ENCODE results near the gene KCNH8.

GRCh38 chr3:19432669-19433068, 284.4 kb downstream of the KCNH8 start:
- TF ChIP-seq JUND (IDR thresholded peaks at IDR 0.05) (no peak), SIN3A (IDR thresholded peaks at IDR 0.05; ENCODE audit: low read depth) (no peak), MAX (IDR thresholded peaks at IDR 0.05) (no peak), CTCF (IDR thresholded peaks at IDR 0.05 in 2 of 3, conservative IDR thresholded peaks at IDR 0.05 in 1 of 3; ENCODE audit: borderline replicate concordance in 1 of 3, insufficient read depth in 1 of 3, low read depth in 2 of 3, low read length in 2 of 3) (no peak), TCF7L2 (IDR thresholded peaks at IDR 0.05; ENCODE audit: borderline replicate concordance, extremely low read depth, insufficient read depth, insufficient read length) (no peak), POLR2A (IDR thresholded peaks at IDR 0.05; ENCODE audit: borderline replicate concordance, extremely low read depth, insufficient read depth, insufficient read length) (no peak), RAD21 (IDR thresholded peaks at IDR 0.05; ENCODE audit: low read depth) (no peak), POLR2AphosphoS5 (IDR thresholded peaks at IDR 0.05; ENCODE audit: low read depth, low read length) (no peak), CEBPB (IDR thresholded peaks at IDR 0.05; ENCODE audit: low read depth) (no peak), ELF1 (IDR thresholded peaks at IDR 0.05; ENCODE audit: borderline replicate concordance, low read depth) (no peak), REST (IDR thresholded peaks at IDR 0.05; ENCODE audit: low read depth) (no peak)

All from HCT116 (cell line).